ENCODE measurements around the gene TYW3.

Gene TYW3

GRCh38 chr1:74732960-74733603, at the start of gene TYW3, which contains the start of gene CRYZ:
TSS of gene TYW3 (plus strand) at chr1:74733152. CDS start at chr1:74733245, 93 bp downstream.
TSS of gene CRYZ (minus strand) at chr1:74733050. CDS start at chr1:74724821, 8,229 bp downstream.
- peak; percentile 92 for DNase-seq

- DNase-seq, result no peak
Observed at GRCh38 chr1:74683656-74684055, 49.3 kb upstream of the TYW3 start.

GRCh38 chr1:74684301-74684700, 48.7 kb upstream of the TYW3 start:
- no peak for DNase-seq

GRCh38 chr1:74686928-74687327, 46.0 kb upstream of the TYW3 start:
- no peak for DNase-seq

GRCh38 chr1:74689621-74690363, 43.2 kb upstream of the TYW3 start:
- DNase-seq, result no peak

- DNase-seq, result no peak
Observed at GRCh38 chr1:74690364-74690696, 42.6 kb upstream of the TYW3 start.

- DNase-seq, result no peak
Observed at GRCh38 chr1:74690909-74691308, 42.0 kb upstream of the TYW3 start.

GRCh38 chr1:74693473-74693872, 39.5 kb upstream of the TYW3 start:
- no peak for DNase-seq

- no peak for DNase-seq
Observed at GRCh38 chr1:74697832-74698231, 35.1 kb upstream of the TYW3 start.

- no peak for DNase-seq
Observed at GRCh38 chr1:74699331-74699730, 33.6 kb upstream of the TYW3 start.

GRCh38 chr1:74703386-74704182, 29.4 kb upstream of the TYW3 start:
- no peak for DNase-seq

GRCh38 chr1:74712881-74713280, 20.1 kb upstream of the TYW3 start:
- no peak for DNase-seq

- no peak for DNase-seq
Observed at GRCh38 chr1:74713849-74714248, 19.1 kb upstream of the TYW3 start.

- DNase-seq, result no peak
Observed at GRCh38 chr1:74714429-74715235, 18.3 kb upstream of the TYW3 start.

- DNase-seq, result no peak
Observed at GRCh38 chr1:74715236-74715502, 17.8 kb upstream of the TYW3 start.

GRCh38 chr1:74715806-74716205, 17.1 kb upstream of the TYW3 start:
- no peak for DNase-seq

GRCh38 chr1:74716822-74717221, 16.1 kb upstream of the TYW3 start:
- DNase-seq, result no peak

GRCh38 chr1:74717626-74718025, 15.3 kb upstream of the TYW3 start:
- DNase-seq, result no peak

- no peak for DNase-seq
Observed at GRCh38 chr1:74726063-74726462, 6.9 kb upstream of the TYW3 start.

- DNase-seq, result no peak
Observed at GRCh38 chr1:74728736-74729135, 4.2 kb upstream of the TYW3 start.

GRCh38 chr1:74729741-74730478, 3.0 kb upstream of the TYW3 start:
- peak; percentile 74 for DNase-seq

GRCh38 chr1:74731399-74732052, 1.4 kb upstream of the TYW3 start:
- no peak for DNase-seq

Data from NCI-H226 (cell line).